HepG2 (cell line): ENCODE data around the gene UNKL. TPM values are rescaled to one million over a fixed set of nuclear protein-coding genes. Genes with fewer than 3 reads are reported as not detected.
A peak's percentile ranks its signal among the peaks of the same experiment; 100 is the strongest.

ENCODE experiments used
- CREB1 ChIP-seq, 2 experiments: fragments of 450-650 bp in 1 of 2; IDR thresholded peaks; 2 replicates each; pipeline ENCODE4 v1.6.1; 2016 to 2017; ENCODE audit warnings: control low read depth in 1 of 2, mild to moderate bottlenecking in 1 of 2, missing compliant biosample characterization in 1 of 2, missing genetic modification characterization in 1 of 2
- GMEB2 ChIP-seq: IDR thresholded peaks from 2 replicates; pipeline ENCODE4 v1.6.1; 2016; ENCODE audit warnings: missing biosample characterization, missing genetic modification reagents, low read depth
- HMG20A ChIP-seq: IDR thresholded peaks from 2 replicates; pipeline ENCODE4 v1.6.1; 2016; ENCODE audit warnings: borderline replicate concordance
- MAFG ChIP-seq: sonication (generic); formaldehyde crosslinking; IDR thresholded peaks from 2 replicates; pipeline ENCODE4 v1.5.1; 2020; ENCODE audit warnings: mild to moderate bottlenecking, missing genetic modification reagents
- MAZ ChIP-seq, 2 experiments: sonication (generic) in 1 of 2; formaldehyde crosslinking in 1 of 2; IDR thresholded peaks; 2 replicates each; pipeline versions ENCODE4 v1.5.0 to v1.6.1; 2012 to 2020; ENCODE audit warnings: low read depth in 2 of 2, mild to moderate bottlenecking in 2 of 2, borderline replicate concordance in 1 of 2, improper control_type of control experiment in 1 of 2, low read length in 1 of 2, missing genetic modification reagents in 1 of 2, moderate library complexity in 1 of 2
- MXI1 ChIP-seq: IDR thresholded peaks from 3 replicates; pipeline ENCODE4 v1.6.1; 2012; ENCODE audit warnings: low read depth, low read length, inconsistent platforms, borderline replicate concordance
- NR2F6 ChIP-seq, 2 experiments: IDR thresholded peaks; 2 replicates each; pipeline ENCODE4 v1.6.1; 2016; ENCODE audit warnings: antibody characterized with exemption in 1 of 2, mild to moderate bottlenecking in 1 of 2
- POGK ChIP-seq: sonication (generic); formaldehyde crosslinking; conservative IDR thresholded peaks from 2 replicates; pipeline ENCODE4 v1.8.0; 2022; ENCODE audit warnings: mild to moderate bottlenecking, moderate library complexity, missing genetic modification reagents
- SP1 ChIP-seq, 2 experiments: fragments of 450-650 bp in 1 of 2; sonication (generic) in 1 of 2; formaldehyde crosslinking in 1 of 2; IDR thresholded peaks; 2 replicates each; pipeline versions ENCODE4 v1.4.0 to v1.6.1; 2016 to 2020; ENCODE audit warnings: missing genetic modification reagents in 1 of 2
- SP4 ChIP-seq: sonication (generic); formaldehyde crosslinking; IDR thresholded peaks from 2 replicates; pipeline ENCODE4 v1.8.1; 2023; ENCODE audit warnings: mild to moderate bottlenecking, missing genetic modification reagents
- ZNF281 ChIP-seq: sonication (generic); formaldehyde crosslinking; IDR thresholded peaks from 2 replicates; pipeline ENCODE4 v1.4.0; 2020; ENCODE audit warnings: missing genetic modification reagents, borderline replicate concordance
- ZNF616 ChIP-seq: sonication (generic); formaldehyde crosslinking; IDR thresholded peaks from 2 replicates; pipeline ENCODE4 v1.5.0; 2020; ENCODE audit warnings: low read depth, mild to moderate bottlenecking, missing genetic modification reagents
- ZNF773 ChIP-seq: sonication (generic); formaldehyde crosslinking; IDR thresholded peaks from 2 replicates; pipeline ENCODE4 v1.4.0; 2020; ENCODE audit warnings: missing genetic modification reagents, borderline replicate concordance
- polyA plus RNA-seq, 8 experiments: library from polyadenylated mRNA; depleted of rRNA in 3 of 8; stranded (reverse) in 7 of 8; unstranded in 1 of 8; fragments of >200 nt; fragmentation: Illumina TruSeq in 4 of 8; extraction: Trizol in 4 of 8; gene quantifications; 2 replicates each; pipeline versions ENCODE4 v1.2.1 to v1.2.3, GENCODE V29; 2011 to 2016; ENCODE audit warnings: low read depth in 4 of 8, missing spikeins in 1 of 8, mixed read lengths in 1 of 8; ENCODE audit not compliant: insufficient read depth in 1 of 8
- total RNA-seq, 5 experiments: library from RNA; depleted of rRNA; stranded (reverse); fragments of >200 nt; fragmentation: Illumina TruSeq; extraction: Trizol; gene quantifications; 2 replicates each; pipeline ENCODE4 v1.2.3, GENCODE V29; 2016; ENCODE audit warnings: low read depth in 1 of 5

The UNKL gene
- total and polyA plus RNA-seq, 2 of the 13 experiments (the other 11 are each of a cell fraction or from before 2014, with no cell fraction given): 10.4 to 17.6 TPM

GRCh38 chr16:1378804-1379303, 35.6 kb downstream of the UNKL start (continued):
- peak; percentile 47; the same call in 1 of the 2 replicates for TF ChIP-seq ZNF281 (CRISPR knock-in tag)
- no peak for TF ChIP-seq MAZ (IDR thresholded peaks at IDR 0.05; ENCODE audit: borderline replicate concordance, low read depth, low read length)
- no peak for TF ChIP-seq MAZ (CRISPR knock-in tag; IDR thresholded peaks at IDR 0.05; ENCODE audit: low read depth)
- TF ChIP-seq ZNF773 (CRISPR knock-in tag): 0 out of 2 replicates have a peak, but pooled peaks have one; percentile 49
- peak; percentile 1; the same call in 1 of the 2 replicates for TF ChIP-seq CREB1 (IDR thresholded peaks at IDR 0.05)
- no peak for TF ChIP-seq CREB1 (CRISPR knock-in tag; IDR thresholded peaks at IDR 0.05)
- TF ChIP-seq POGK: no peak
- TF ChIP-seq SP4 (CRISPR knock-in tag): peak; percentile 0; the same call in 1 of the 2 replicates
- no peak for TF ChIP-seq GMEB2
- TF ChIP-seq HMG20A: peak; percentile 43; the same call in 1 of the 2 replicates
- TF ChIP-seq NR2F6 (IDR thresholded peaks at IDR 0.05): peak; percentile 24; the same call in 1 of the 2 replicates
- peak; percentile 58; the same call in 1 of the 2 replicates for TF ChIP-seq NR2F6 (CRISPR knock-in tag; IDR thresholded peaks at IDR 0.05)
- no peak for TF ChIP-seq ZNF616 (CRISPR knock-in tag)
- TF ChIP-seq MAFG: peak; percentile 99
- peak; percentile 84; the same call in 1 of the 3 replicates for TF ChIP-seq MXI1
- no peak for TF ChIP-seq SP1 (IDR thresholded peaks at IDR 0.05)
- peak; percentile 28; the same call in 1 of the 2 replicates for TF ChIP-seq SP1 (CRISPR knock-in tag; IDR thresholded peaks at IDR 0.05)
